ENCODE measurements around the gene ENPP6.

Gene ENPP6

GRCh38 chr4:184162596-184162995, 55.1 kb downstream of the ENPP6 start:
- H3K36me3 ChIP-seq (replicated peaks; ENCODE audit: insufficient read depth, low read length) = no peaks in the 10 kb centered on the region
- no peak overlapping the region for H3K4me2 ChIP-seq (ENCODE audit: low read depth, low read length)
- H3K9me3 ChIP-seq (replicated peaks; ENCODE audit: insufficient read depth, low read length) = no peaks in the 10 kb centered on the region
- no peak for TF ChIP-seq CTCF (IDR thresholded peaks at IDR 0.05; ENCODE audit: low read length)
- no peak for TF ChIP-seq EZH2 (optimal IDR thresholded peaks at IDR 0.05; ENCODE audit: low read depth, low read length)
- TF ChIP-seq EZH2phosphoT487 (IDR thresholded peaks at IDR 0.05; ENCODE audit: low read length) = no peak
- no peak for DNase-seq
- no peaks in the 10 kb centered on the region for H3F3A ChIP-seq (ENCODE audit: insufficient read depth, low read length)
- H3K4me1 ChIP-seq (ENCODE audit: low read length) = no peaks in the 10 kb centered on the region
- H4K20me1 ChIP-seq (ENCODE audit: insufficient read depth, low read length) = no peaks in the 10 kb centered on the region
- no peak overlapping the region for H2AFZ ChIP-seq (ENCODE audit: low read length)
- H3K4me3 ChIP-seq (ENCODE audit: low read length) = no peak overlapping the region
- no peak overlapping the region for H3K9ac ChIP-seq (ENCODE audit: low read length)
- H3K27me3 ChIP-seq (replicated peaks; ENCODE audit: insufficient read depth, low read length) = no peaks in the 10 kb centered on the region
- no peaks in the 10 kb centered on the region for H3K9me2 ChIP-seq (replicated peaks; ENCODE audit: insufficient read depth, low read length)
- no peaks in the 10 kb centered on the region for H3K79me2 ChIP-seq (ENCODE audit: low read length)
- no peak overlapping the region for H3K27ac ChIP-seq (ENCODE audit: low read length)

- H3K4me3 ChIP-seq (ENCODE audit: low read length) = no peak overlapping the region
- H2AFZ ChIP-seq (ENCODE audit: low read length) = no peak overlapping the region
- H3K27me3 ChIP-seq (replicated peaks; ENCODE audit: insufficient read depth, low read length) = no peaks in the 10 kb centered on the region
- H3K27ac ChIP-seq (ENCODE audit: low read length) = no peak overlapping the region
- H3K9me3 ChIP-seq (replicated peaks; ENCODE audit: insufficient read depth, low read length) = no peaks in the 10 kb centered on the region
- no peaks in the 10 kb centered on the region for H3K36me3 ChIP-seq (replicated peaks; ENCODE audit: insufficient read depth, low read length)
- H3K4me2 ChIP-seq (ENCODE audit: low read depth, low read length) = no peak overlapping the region
- no peaks in the 10 kb centered on the region for H3K79me2 ChIP-seq (ENCODE audit: low read length)
- no peaks in the 10 kb centered on the region for H4K20me1 ChIP-seq (ENCODE audit: insufficient read depth, low read length)
- no peaks in the 10 kb centered on the region for H3F3A ChIP-seq (ENCODE audit: insufficient read depth, low read length)
- no peak for TF ChIP-seq EZH2 (optimal IDR thresholded peaks at IDR 0.05; ENCODE audit: low read depth, low read length)
- no peak for TF ChIP-seq EZH2phosphoT487 (IDR thresholded peaks at IDR 0.05; ENCODE audit: low read length)
- no peak for TF ChIP-seq CTCF (IDR thresholded peaks at IDR 0.05; ENCODE audit: low read length)
- no peaks in the 10 kb centered on the region for H3K9me2 ChIP-seq (replicated peaks; ENCODE audit: insufficient read depth, low read length)
- no peak for DNase-seq
- H3K4me1 ChIP-seq (ENCODE audit: low read length) = no peaks in the 10 kb centered on the region
- H3K9ac ChIP-seq (ENCODE audit: low read length) = no peak overlapping the region
These were observed 60.4 kb downstream of the ENPP6 start for GRCh38 chr4:184157322-184157721.

GRCh38 chr4:184156163-184156920, 61.3 kb downstream of the ENPP6 start:
- Histone ChIP-seq H3K9me3 (replicated peaks; ENCODE audit: insufficient read depth, low read length) (no peaks in the 10 kb centered on the region), H2AFZ (ENCODE audit: low read length) (no peak overlapping the region), H4K20me1 (ENCODE audit: insufficient read depth, low read length) (no peaks in the 10 kb centered on the region), H3K4me3 (ENCODE audit: low read length) (no peak overlapping the region), H3K4me1 (ENCODE audit: low read length) (no peaks in the 10 kb centered on the region), H3K79me2 (ENCODE audit: low read length) (no peaks in the 10 kb centered on the region), H3K4me2 (ENCODE audit: low read depth, low read length) (no peak overlapping the region), H3K27me3 (replicated peaks; ENCODE audit: insufficient read depth, low read length) (no peaks in the 10 kb centered on the region), H3K9me2 (replicated peaks; ENCODE audit: insufficient read depth, low read length) (no peaks in the 10 kb centered on the region), H3F3A (ENCODE audit: insufficient read depth, low read length) (no peaks in the 10 kb centered on the region), H3K9ac (ENCODE audit: low read length) (no peak overlapping the region), H3K27ac (ENCODE audit: low read length) (no peak overlapping the region), H3K36me3 (replicated peaks; ENCODE audit: insufficient read depth, low read length) (no peaks in the 10 kb centered on the region)
- DNase-seq = no peak
- no peak for TF ChIP-seq EZH2 (optimal IDR thresholded peaks at IDR 0.05; ENCODE audit: low read depth, low read length)
- TF ChIP-seq CTCF (IDR thresholded peaks at IDR 0.05; ENCODE audit: low read length) = no peak
- TF ChIP-seq EZH2phosphoT487 (IDR thresholded peaks at IDR 0.05; ENCODE audit: low read length) = no peak
